DMS153 treated with DMSO at 0.1 percent for 48 hours (cell line): Measurements from ENCODE around the gene PHACTR3.
A peak's percentile ranks its signal among the peaks of the same experiment; 100 is the strongest.

Source experiments
- DNase-seq: peaks from one replicate; lab custom pipeline; 2025; ENCODE audit not compliant: unreplicated experiment; lab: John Stamatoyannopoulos, UW

PHACTR3 gene

GRCh38 chr20:59809630-59810448, 205.5 kb downstream of the PHACTR3 start:
- DNase-seq, result no peak

GRCh38 chr20:59810449-59811187, 206.3 kb downstream of the PHACTR3 start:
- DNase-seq, result no peak

GRCh38 chr20:59811681-59812171, 207.4 kb downstream of the PHACTR3 start:
- no peak for DNase-seq

- DNase-seq, result no peak
These were observed 208.2 kb downstream of the PHACTR3 start for GRCh38 chr20:59812286-59813125.

GRCh38 chr20:59813126-59813947, 209.0 kb downstream of the PHACTR3 start:
- DNase-seq, result no peak

GRCh38 chr20:59813948-59814839, 209.9 kb downstream of the PHACTR3 start:
- no peak for DNase-seq

GRCh38 chr20:59814840-59815340, 210.6 kb downstream of the PHACTR3 start:
- no peak for DNase-seq

- no peak for DNase-seq
These were observed 211.9 kb downstream of the PHACTR3 start for GRCh38 chr20:59816146-59816738.

- DNase-seq, result no peak
These were observed 213.1 kb downstream of the PHACTR3 start for GRCh38 chr20:59817406-59817805.

- DNase-seq, result no peak
These were observed 213.7 kb downstream of the PHACTR3 start for GRCh38 chr20:59817846-59818615.

GRCh38 chr20:59818911-59819310, 214.6 kb downstream of the PHACTR3 start:
- no peak for DNase-seq

GRCh38 chr20:59819496-59820203, 215.3 kb downstream of the PHACTR3 start:
- DNase-seq, result no peak

GRCh38 chr20:59820204-59821041, 216.1 kb downstream of the PHACTR3 start:
- peak; percentile 79 for DNase-seq

GRCh38 chr20:59821201-59821600, 216.9 kb downstream of the PHACTR3 start:
- no peak for DNase-seq

- no peak for DNase-seq
These were observed 217.4 kb downstream of the PHACTR3 start for GRCh38 chr20:59821788-59822187.

GRCh38 chr20:59822291-59823029, 218.1 kb downstream of the PHACTR3 start:
- DNase-seq, result no peak
